Omental fat pad (tissue), 4 donors: ENCODE results near the gene TPP1. TPM values are rescaled to one million over a fixed set of nuclear protein-coding genes. Genes with fewer than 3 reads are reported as not detected.

Source experiments
- ATAC-seq: fragments of 150-250 bp; one replicate; pipeline ENCODE4 v1.9.1; 2016; ENCODE audit warnings: mild to moderate bottlenecking, moderate library complexity; ENCODE audit not compliant: low FRiP score
- DNase-seq: peaks from one replicate; pipeline ENCODE4 v3.0.0-alpha.2; 2019; ENCODE audit warnings: low spot score
- CTCF ChIP-seq, 3 donors: fragments of 450-650 bp; IDR thresholded peaks; one replicate each; pipeline ENCODE4 v1.5.1; 2016 to 2017; ENCODE audit warnings: antibody characterized with exemption in 3 of 3, mild to moderate bottlenecking in 3 of 3, moderate library complexity in 2 of 3
- total RNA-seq, 4 donors: library from RNA; depleted of rRNA; stranded (reverse); fragments of >200 nt; gene quantifications; one replicate each; pipeline ENCODE4 v1.1.0, GENCODE V29; 2016

TPP1 gene
- total RNA-seq, 4 donors from 2014 or later = 73.8 to 95.0 (median 83.9) TPM

GRCh38 chr11:6633422-6634408, 14.5 kb upstream of the TPP1 start:
- ATAC-seq (no peak), DNase-seq (no peak)
- no peak for TF ChIP-seq CTCF (IDR thresholded peaks at IDR 0.05)

GRCh38 chr11:6632116-6633073, 13.2 kb upstream of the TPP1 start:
- no peak for TF ChIP-seq CTCF (IDR thresholded peaks at IDR 0.05)
- ATAC-seq (no peak), DNase-seq (no peak)

- ATAC-seq = no peak
- DNase-seq = no peak
- TF ChIP-seq CTCF (IDR thresholded peaks at IDR 0.05) = no peak
Measured at GRCh38 chr11:6631361-6631890, 12.2 kb upstream of the TPP1 start.

GRCh38 chr11:6630632-6631291, 11.5 kb upstream of the TPP1 start:
- DNase-seq (no peak), ATAC-seq (no peak)
- TF ChIP-seq CTCF (IDR thresholded peaks at IDR 0.05) = no peak

- no peak for TF ChIP-seq CTCF (IDR thresholded peaks at IDR 0.05)
- ATAC-seq = no peak
- no peak for DNase-seq
Measured at GRCh38 chr11:6629892-6630631, 10.8 kb upstream of the TPP1 start.

GRCh38 chr11:6629573-6629891, 10.3 kb upstream of the TPP1 start:
- TF ChIP-seq CTCF (IDR thresholded peaks at IDR 0.05) = no peak
- ATAC-seq = no peak
- DNase-seq = no peak
